ENCODE results near the gene TBCEL.

TBCEL gene

DNA sequence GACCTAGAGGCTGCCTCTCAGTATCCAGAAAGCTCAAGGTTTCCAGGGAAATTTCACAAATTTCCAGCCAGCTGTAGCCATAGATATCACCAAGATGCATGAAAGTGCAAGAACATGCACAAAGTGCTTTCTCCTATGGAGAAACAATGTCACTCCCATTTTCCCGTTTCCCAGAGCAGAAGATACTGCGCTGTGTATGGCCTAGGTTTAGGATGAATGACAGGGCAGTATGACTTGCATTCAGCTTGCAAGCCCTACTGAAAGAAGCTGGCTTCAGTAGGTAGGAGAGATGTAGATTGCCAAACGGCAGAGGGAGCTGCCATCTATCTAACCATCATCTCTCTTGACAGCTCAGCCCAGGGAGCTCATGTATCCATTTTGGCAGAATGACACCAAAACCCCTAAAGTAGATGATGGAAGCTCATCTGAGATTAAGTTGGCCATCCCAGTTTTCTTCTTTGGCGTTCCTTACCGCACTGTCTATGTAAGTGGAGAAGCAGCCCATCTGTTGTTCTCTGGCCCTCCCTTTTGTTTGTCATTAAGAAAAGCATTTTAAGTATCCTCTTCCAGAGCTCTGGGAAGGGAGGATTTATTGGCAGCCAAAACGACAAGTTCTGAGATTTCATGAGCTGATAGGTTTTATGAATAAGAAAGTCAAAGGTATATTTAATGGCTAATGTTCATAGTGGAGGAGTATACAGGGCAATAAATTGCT lies 81.7 kb downstream of the TBCEL start:
- Histone ChIP-seq H3F3A (ENCODE audit: insufficient read depth) (no peaks in the 10 kb centered on the region), H3K9me2 (replicated peaks; ENCODE audit: insufficient read depth, low read length) (no peaks in the 10 kb centered on the region), H3K79me2 (ENCODE audit: insufficient read depth, low read length) (no peaks in the 10 kb centered on the region), H3K4me3 (ENCODE audit: insufficient read depth, low read length, poor library complexity, severe bottlenecking) (no peak overlapping the region), H4K20me1 (ENCODE audit: low read depth, low read length) (no peaks in the 10 kb centered on the region), H3K36me3 (ENCODE audit: low read length) (no peaks in the 10 kb centered on the region), H2AFZ (ENCODE audit: low read depth, low read length, severe bottlenecking) (no peak overlapping the region), H3K27ac (ENCODE audit: low read depth, low read length) (no peak overlapping the region), H3K4me2 (ENCODE audit: low read depth, low read length, poor library complexity, severe bottlenecking) (no peak overlapping the region), H3K9me3 (ENCODE audit: insufficient read depth, low read length) (no peaks in the 10 kb centered on the region), H3K9ac (ENCODE audit: low read length) (no peak overlapping the region), H3K27me3 (ENCODE audit: low read length) (no peaks in the 10 kb centered on the region)
- TF ChIP-seq EZH2phosphoT487 (conservative IDR thresholded peaks at IDR 0.05; ENCODE audit: low read length): no peak
- TF ChIP-seq, protein P1, sequence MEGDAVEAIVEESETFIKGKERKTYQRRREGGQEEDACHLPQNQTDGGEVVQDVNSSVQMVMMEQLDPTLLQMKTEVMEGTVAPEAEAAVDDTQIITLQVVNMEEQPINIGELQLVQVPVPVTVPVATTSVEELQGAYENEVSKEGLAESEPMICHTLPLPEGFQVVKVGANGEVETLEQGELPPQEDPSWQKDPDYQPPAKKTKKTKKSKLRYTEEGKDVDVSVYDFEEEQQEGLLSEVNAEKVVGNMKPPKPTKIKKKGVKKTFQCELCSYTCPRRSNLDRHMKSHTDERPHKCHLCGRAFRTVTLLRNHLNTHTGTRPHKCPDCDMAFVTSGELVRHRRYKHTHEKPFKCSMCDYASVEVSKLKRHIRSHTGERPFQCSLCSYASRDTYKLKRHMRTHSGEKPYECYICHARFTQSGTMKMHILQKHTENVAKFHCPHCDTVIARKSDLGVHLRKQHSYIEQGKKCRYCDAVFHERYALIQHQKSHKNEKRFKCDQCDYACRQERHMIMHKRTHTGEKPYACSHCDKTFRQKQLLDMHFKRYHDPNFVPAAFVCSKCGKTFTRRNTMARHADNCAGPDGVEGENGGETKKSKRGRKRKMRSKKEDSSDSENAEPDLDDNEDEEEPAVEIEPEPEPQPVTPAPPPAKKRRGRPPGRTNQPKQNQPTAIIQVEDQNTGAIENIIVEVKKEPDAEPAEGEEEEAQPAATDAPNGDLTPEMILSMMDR (IDR thresholded peaks at IDR 0.05; ENCODE audit: insufficient read depth, low read length, poor library complexity, severe bottlenecking): no peak

DNA sequence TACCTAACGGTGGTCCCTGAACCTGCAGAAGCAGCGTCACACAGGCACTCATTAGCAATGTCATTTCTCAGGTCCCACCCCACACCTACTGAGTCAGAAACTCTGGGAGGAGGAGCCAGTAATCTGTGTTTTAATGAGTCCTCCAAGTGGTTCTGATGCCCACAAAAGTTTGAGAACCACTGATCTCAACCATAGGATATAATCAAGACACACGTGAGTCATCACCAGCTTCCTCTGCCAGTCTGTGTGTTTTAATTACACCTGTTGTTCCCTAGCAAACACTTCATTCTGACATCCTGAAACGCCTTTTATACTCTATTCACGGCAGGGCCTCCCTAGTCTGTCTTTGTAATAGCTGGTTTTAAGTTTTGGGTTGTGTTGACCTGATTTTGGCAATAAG lies 82.9 kb downstream of the TBCEL start:
- Histone ChIP-seq H3K9me2 (replicated peaks; ENCODE audit: insufficient read depth, low read length) (no peaks in the 10 kb centered on the region), H3F3A (ENCODE audit: insufficient read depth) (no peaks in the 10 kb centered on the region), H3K27ac (ENCODE audit: low read depth, low read length) (no peak overlapping the region), H3K79me2 (ENCODE audit: insufficient read depth, low read length) (no peaks in the 10 kb centered on the region), H3K4me3 (ENCODE audit: insufficient read depth, low read length, poor library complexity, severe bottlenecking) (no peak overlapping the region), H3K36me3 (ENCODE audit: low read length) (no peaks in the 10 kb centered on the region), H3K27me3 (ENCODE audit: low read length) (no peaks in the 10 kb centered on the region), H3K4me2 (ENCODE audit: low read depth, low read length, poor library complexity, severe bottlenecking) (no peak overlapping the region), H4K20me1 (ENCODE audit: low read depth, low read length) (no peaks in the 10 kb centered on the region), H3K9ac (ENCODE audit: low read length) (no peak overlapping the region), H2AFZ (ENCODE audit: low read depth, low read length, severe bottlenecking) (no peak overlapping the region), H3K9me3 (ENCODE audit: insufficient read depth, low read length) (no peaks in the 10 kb centered on the region)
- TF ChIP-seq, protein P1 (IDR thresholded peaks at IDR 0.05; ENCODE audit: insufficient read depth, low read length, poor library complexity, severe bottlenecking): no peak
- TF ChIP-seq EZH2phosphoT487 (conservative IDR thresholded peaks at IDR 0.05; ENCODE audit: low read length): no peak

DNA sequence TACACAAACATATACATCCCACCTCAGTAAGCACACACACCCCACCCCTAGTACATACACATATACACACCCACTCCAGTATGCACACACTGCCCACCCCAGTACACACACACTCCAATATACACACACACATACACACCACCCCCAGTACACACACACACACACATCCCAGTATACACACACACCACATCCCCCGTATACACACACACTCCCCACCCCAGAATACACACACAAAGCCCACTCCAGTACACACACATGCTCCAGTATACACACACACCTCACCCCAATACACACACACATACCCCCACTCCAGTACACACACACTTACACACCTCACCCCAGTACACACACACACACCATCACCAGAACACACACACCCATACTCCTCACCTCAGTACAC lies 84.5 kb downstream of the TBCEL start:
- no peaks in the 10 kb centered on the region for H3K9me3 ChIP-seq (ENCODE audit: insufficient read depth, low read length)
- H3F3A ChIP-seq (ENCODE audit: insufficient read depth): no peaks in the 10 kb centered on the region
- H3K27ac ChIP-seq (ENCODE audit: low read depth, low read length): no peak overlapping the region
- no peak overlapping the region for H3K9ac ChIP-seq (ENCODE audit: low read length)
- H3K4me2 ChIP-seq (ENCODE audit: low read depth, low read length, poor library complexity, severe bottlenecking): no peak overlapping the region
- no peaks in the 10 kb centered on the region for H4K20me1 ChIP-seq (ENCODE audit: low read depth, low read length)
- H3K27me3 ChIP-seq (ENCODE audit: low read length): no peaks in the 10 kb centered on the region
- no peak overlapping the region for H3K4me3 ChIP-seq (ENCODE audit: insufficient read depth, low read length, poor library complexity, severe bottlenecking)
- no peaks in the 10 kb centered on the region for H3K36me3 ChIP-seq (ENCODE audit: low read length)
- no peaks in the 10 kb centered on the region for H3K79me2 ChIP-seq (ENCODE audit: insufficient read depth, low read length)
- TF ChIP-seq, protein P1 (IDR thresholded peaks at IDR 0.05; ENCODE audit: insufficient read depth, low read length, poor library complexity, severe bottlenecking): no peak
- no peak for TF ChIP-seq EZH2phosphoT487 (conservative IDR thresholded peaks at IDR 0.05; ENCODE audit: low read length)
- H2AFZ ChIP-seq (ENCODE audit: low read depth, low read length, severe bottlenecking): no peak overlapping the region
- H3K9me2 ChIP-seq (replicated peaks; ENCODE audit: insufficient read depth, low read length): no peaks in the 10 kb centered on the region

Data from SU-DHL-6 (cell line).